Measurements from ENCODE around the gene SCN8A.

SCN8A gene

DNA sequence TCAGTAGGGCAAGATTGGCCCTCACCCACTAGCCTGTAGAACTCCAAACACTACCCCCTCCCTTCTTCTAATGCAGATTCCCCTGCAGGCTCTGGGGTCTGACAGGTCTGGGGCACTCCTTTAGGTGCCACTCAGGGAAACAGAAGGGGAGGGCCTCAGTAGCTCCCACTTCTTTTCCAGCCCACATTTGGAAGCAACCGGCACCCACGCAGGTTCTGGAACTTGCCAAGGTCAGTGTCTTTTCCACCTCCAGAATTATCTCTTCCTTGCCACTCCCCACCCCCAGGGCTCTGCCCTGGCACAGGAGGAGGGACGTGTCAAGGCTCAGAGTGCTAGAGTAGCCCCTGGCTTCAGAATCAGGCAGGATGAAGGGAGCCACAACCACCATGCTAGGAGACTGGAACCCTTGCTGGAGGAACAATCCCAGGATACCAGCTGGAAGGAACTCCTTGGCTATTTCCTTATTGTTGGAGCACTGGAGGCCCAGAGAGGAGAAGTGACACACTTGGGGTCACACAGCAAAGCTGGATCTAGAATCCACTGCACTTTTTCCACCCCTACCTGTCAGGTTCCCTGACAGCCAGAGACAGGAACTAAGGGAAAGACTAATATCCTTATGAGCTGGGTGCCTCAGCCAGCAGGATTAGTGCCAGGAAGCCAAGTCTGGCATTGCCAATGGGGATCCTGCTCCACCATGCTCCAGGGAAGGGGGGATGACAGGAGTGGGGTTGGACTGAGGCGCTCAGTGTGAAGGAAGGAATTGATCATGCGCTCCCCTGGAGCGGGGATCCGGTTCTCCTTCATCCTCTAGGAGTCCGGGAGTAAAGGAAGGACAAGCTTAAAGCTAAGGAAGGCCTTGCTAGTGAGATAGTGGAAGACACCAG, 259.3 kb downstream of the SCN8A start:
- no peak for DNase-seq (ENCODE audit: low spot score)

DNA sequence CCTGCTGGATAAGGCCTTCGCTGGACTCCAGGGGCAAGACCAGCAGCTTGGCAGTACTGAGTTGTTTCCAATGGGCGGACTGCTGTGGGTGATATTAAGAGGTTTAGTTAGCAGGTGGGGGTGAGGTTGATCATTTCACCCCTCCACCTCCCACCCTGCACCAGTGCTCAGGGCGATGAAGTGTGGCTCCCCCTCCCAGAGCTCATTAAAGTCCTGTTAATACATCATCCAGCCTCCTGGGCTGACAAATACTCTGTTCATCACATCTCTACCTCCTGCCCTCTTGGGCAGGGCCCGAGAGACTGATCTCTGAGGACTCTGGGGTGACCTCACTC, 259.9 kb downstream of the SCN8A start:
- DNase-seq (ENCODE audit: low spot score): no peak

DNA sequence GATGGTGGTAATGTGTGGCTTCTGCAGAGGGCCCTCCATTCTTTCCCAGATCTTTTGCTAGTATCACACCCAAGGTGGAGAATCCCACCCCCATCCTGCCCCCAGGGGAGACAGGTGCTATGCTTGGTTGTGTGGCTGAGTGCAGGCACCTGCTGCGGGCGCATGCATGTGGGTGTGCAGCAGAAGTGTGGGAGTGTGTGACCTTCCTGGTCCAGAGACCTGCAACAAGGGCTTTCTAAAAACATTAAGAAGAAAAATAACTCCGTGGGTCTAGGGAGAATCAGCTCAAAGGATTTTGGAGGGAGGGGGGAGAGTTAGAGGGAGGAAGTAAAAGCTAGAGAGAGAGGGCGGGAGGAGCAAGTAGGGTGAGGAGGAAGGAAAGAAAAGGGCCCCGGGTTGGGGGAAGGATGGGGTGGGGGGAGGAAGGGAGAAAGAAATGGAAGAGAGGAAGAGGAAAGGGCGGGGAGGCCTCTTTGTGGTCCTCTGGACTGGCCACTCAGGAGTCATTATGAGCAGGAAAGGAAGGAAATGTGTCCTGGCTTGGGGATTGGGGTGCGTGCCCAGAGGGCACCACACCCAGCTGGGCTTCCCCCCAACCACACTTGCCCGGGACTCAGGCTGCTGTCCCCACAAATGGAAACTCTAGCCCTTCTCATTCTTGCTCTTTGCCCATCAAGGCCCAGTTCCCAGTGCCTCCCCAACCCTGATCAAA, 260.5 kb downstream of the SCN8A start:
- DNase-seq (ENCODE audit: low spot score): no peak

DNA sequence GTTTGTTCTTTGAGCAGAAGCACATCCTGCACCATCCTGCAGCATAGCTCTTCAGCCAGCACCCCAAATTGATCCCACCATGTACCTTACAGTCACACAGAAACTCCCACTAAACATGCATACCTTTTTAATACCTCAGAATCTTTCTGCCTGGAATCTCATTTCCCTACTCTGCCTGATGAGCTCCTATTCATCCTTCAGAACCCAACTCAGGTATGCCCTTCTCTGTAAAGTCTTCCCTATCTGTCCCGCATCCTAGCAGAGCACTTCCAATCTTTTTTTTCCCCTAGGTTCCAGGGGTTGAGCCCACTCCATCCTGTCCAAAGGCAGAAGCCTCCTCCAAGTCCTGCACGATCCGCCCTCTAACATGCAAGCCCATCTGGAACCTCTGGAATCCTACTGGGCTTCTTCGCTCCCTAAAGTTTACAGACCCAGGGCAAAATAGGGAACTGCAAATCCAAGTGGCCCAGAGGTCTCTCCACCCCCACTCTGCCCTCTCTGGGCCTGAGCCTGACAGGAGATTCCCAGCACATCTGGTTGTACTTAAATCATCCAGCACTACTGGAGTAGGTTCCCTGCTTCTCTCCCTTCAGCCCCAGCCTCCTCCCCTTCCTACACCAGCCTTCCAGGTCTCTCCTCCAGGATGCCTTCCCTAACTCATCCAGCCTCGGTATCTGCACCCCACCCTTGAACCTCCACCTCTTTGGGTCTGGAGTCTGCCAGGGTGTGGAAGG, 261.5 kb downstream of the SCN8A start:
- DNase-seq (ENCODE audit: low spot score): no peak

DNA sequence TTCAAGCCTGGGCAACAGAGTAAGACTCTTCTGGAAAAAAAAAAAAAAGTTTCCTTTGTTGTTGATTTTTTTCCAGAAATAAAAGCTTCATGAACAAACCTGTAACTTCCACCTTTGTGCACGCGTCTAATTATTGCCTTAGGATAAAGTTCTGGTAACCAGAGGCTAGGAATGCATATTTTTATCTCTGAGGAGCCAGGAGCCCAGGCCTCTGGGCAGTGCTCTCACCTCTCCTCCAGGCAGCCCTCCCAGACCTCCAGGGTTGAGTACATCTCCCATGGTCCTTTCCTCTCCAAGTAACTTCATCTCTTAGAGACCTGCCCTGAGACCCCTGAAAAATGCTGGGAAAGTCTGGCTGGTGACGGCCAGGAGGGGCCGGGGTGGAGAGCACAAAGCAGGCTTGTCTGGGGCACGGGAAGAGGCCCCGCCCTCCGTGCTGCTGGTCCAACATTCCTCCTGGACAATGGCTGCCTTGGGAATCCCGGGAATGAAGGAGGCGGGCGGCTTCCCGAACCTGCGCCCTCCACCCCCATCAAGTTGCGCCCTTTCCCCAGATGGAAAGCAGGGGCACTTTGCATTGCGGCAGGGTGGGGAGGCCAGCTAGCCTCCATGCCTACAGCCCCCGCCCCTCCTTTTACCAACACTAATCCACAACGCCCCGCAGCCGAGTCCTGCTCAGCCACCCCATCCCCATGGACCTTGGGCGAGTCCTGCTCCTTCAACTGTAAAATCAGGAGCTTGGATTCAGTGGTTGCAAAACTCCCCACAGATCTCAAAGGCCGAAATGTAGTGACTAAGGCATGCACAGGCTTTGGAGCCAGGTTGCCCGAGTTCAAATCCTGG, 264.8 kb downstream of the SCN8A start:
- DNase-seq (ENCODE audit: low spot score): no peak

DNA sequence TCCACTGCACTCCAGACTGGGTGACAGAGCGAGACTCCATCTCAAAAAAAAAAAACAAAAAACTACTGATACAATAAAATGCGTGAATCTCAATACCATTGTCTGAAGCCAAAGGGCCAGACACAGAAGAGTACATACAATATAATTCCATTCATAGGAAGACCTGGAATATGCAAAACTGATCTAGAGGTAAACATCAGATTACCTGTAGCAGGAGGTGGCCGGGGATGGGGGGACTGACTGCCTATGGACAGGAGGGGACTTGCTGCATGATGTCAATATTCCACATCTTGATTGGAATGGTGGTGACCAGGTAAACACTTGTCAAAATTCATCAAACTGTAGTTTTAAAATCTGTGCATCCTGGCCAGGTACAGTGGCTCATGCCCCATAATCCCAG, 270.0 kb downstream of the SCN8A start:
- DNase-seq (ENCODE audit: low spot score): no peak
